Stimulated activated CD4-positive, alpha-beta T cell treated with anti-CD3 and anti-CD28 coated beads, Interleukin-4, amount 100 ng/mL, for 4 hours (primary cell): ENCODE measurements around the gene EXOC6B.

Experiments used
- DNase-seq, 2 experiments: peaks; one replicate each; pipeline ENCODE4 v3.0.0-alpha.2; 2020

Gene EXOC6B

GRCh38 chr2:72141032-72141645, 684.7 kb downstream of the EXOC6B start:
- DNase-seq: no peak

GRCh38 chr2:72140621-72140960, 685.2 kb downstream of the EXOC6B start:
- no peak for DNase-seq

GRCh38 chr2:72139874-72140620, 685.8 kb downstream of the EXOC6B start:
- no peak for DNase-seq

- DNase-seq: no peak
Measured at GRCh38 chr2:72139471-72139873, 686.4 kb downstream of the EXOC6B start.

GRCh38 chr2:72138921-72139381, 686.9 kb downstream of the EXOC6B start:
- no peak for DNase-seq

GRCh38 chr2:72138011-72138881, 687.6 kb downstream of the EXOC6B start:
- DNase-seq: no peak

GRCh38 chr2:72137498-72138010, 688.3 kb downstream of the EXOC6B start:
- DNase-seq: peak; percentile 40 to 64

GRCh38 chr2:72136933-72137497, 688.8 kb downstream of the EXOC6B start:
- no peak for DNase-seq

GRCh38 chr2:72136331-72136730, 689.5 kb downstream of the EXOC6B start:
- DNase-seq: no peak

- DNase-seq: no peak
Measured at GRCh38 chr2:72135921-72136320, 689.9 kb downstream of the EXOC6B start.

- no peak for DNase-seq
Measured at GRCh38 chr2:72134997-72135800, 690.6 kb downstream of the EXOC6B start.

GRCh38 chr2:72134408-72134996, 691.3 kb downstream of the EXOC6B start:
- DNase-seq: no peak

- no peak for DNase-seq
Measured at GRCh38 chr2:72133721-72134407, 692.0 kb downstream of the EXOC6B start.

- DNase-seq: no peak
Measured at GRCh38 chr2:72132981-72133720, 692.7 kb downstream of the EXOC6B start.

GRCh38 chr2:72131916-72132841, 693.7 kb downstream of the EXOC6B start:
- DNase-seq: no peak

GRCh38 chr2:72131371-72131891, 694.4 kb downstream of the EXOC6B start:
- DNase-seq: no peak

GRCh38 chr2:72130659-72131360, 695.0 kb downstream of the EXOC6B start:
- no peak for DNase-seq

- DNase-seq: no peak
Measured at GRCh38 chr2:72129681-72130340, 696.0 kb downstream of the EXOC6B start.
